ENCODE data around the gene SGCD. TPM values are rescaled to one million over a fixed set of nuclear protein-coding genes. Genes with fewer than 3 reads are reported as not detected.

SGCD gene
- total and polyA plus RNA-seq, 3 donors from 2014 or later: 2.8 to 6.1 (median 5.0) TPM

DNA sequence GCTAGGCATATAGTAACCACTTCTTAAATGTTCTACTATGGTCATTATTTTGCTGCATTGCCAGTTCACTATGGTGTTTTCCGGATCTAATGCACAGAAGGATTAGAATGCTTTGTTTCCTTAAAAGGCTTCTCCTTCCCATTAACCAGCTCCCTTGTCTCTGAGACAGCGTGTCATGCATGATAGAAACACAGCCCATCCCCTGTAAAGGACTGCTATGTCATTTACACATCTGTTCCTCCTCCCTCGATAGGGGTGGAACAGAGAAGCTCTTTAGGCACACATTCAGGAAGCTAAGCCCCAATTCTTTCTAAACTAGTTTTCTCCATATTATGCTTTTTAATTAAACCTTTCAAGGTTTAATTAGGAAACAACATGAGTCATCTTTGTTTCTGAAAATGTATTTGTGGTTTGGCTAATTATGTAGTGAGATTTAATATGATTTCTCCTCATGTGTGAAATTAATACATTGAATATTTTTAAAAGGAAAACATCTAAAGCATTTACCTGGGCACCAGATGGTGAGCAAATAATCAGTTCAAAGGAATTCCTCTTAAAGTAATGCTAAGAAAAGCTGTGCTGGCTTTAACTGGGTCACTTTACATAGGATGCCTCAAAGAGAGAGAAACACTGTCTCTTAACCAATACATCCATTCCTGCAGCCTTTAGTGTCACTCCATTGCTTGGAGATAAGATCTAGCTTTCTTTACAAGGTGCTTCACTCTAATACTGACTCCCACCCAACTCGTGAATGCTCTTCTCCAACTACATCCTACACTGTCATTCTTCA is 389.8 kb downstream of the SGCD start:
- TF ChIP-seq, protein P1, sequence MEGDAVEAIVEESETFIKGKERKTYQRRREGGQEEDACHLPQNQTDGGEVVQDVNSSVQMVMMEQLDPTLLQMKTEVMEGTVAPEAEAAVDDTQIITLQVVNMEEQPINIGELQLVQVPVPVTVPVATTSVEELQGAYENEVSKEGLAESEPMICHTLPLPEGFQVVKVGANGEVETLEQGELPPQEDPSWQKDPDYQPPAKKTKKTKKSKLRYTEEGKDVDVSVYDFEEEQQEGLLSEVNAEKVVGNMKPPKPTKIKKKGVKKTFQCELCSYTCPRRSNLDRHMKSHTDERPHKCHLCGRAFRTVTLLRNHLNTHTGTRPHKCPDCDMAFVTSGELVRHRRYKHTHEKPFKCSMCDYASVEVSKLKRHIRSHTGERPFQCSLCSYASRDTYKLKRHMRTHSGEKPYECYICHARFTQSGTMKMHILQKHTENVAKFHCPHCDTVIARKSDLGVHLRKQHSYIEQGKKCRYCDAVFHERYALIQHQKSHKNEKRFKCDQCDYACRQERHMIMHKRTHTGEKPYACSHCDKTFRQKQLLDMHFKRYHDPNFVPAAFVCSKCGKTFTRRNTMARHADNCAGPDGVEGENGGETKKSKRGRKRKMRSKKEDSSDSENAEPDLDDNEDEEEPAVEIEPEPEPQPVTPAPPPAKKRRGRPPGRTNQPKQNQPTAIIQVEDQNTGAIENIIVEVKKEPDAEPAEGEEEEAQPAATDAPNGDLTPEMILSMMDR (IDR thresholded peaks at IDR 0.05): no peak
- no peak for TF ChIP-seq POLR2A (IDR thresholded peaks at IDR 0.05)
- Histone ChIP-seq H3K4me3 (no peak overlapping the region), H3K9me3 (no peaks in the 10 kb centered on the region), H3K4me1 (no peaks in the 10 kb centered on the region), H3K36me3 (ENCODE audit: low read depth, missing control alignments) (no peaks in the 10 kb centered on the region), H3K27me3 (no peaks in the 10 kb centered on the region), H3K27ac (no peak overlapping the region)
- intact Hi-C loops (cut with DNase I; ENCODE audit: low total_unique reads): no loop called here
- no peak for DNase-seq
- 69 to 84% methylated on average over 4 of the region's 4 CpGs for WGBS, 2 donors

DNA sequence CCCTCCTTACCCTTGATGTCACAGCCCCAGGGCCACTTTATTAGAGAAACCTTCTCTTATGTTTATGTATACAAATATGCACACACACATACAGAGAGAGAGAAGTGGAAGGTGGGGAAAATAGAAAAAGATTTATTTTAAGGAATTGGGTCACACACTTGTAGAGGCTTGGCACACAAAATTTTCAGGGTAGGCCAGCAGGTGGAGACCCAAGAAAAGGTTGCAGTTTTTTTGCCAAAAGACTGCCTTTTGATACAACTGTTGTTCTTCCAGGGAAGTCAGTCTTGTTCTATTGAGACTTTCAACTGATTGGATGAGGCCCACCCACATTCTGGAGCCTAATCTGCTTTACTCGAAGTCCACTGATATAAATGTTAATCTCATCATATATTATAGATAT is 392.0 kb downstream of the SGCD start:
- DNase-seq: no peak
- 87 to 91% methylated on average over 1 of the region's 1 CpG for WGBS, 2 donors
- no peaks in the 10 kb centered on the region for H3K27me3 ChIP-seq
- H3K36me3 ChIP-seq (ENCODE audit: low read depth, missing control alignments): no peaks in the 10 kb centered on the region
- H3K9me3 ChIP-seq: no peaks in the 10 kb centered on the region
- no peak overlapping the region for H3K27ac ChIP-seq
- no peak overlapping the region for H3K4me3 ChIP-seq
- TF ChIP-seq POLR2A (IDR thresholded peaks at IDR 0.05): no peak
- TF ChIP-seq, protein P1 (IDR thresholded peaks at IDR 0.05): no peak
- no peaks in the 10 kb centered on the region for H3K4me1 ChIP-seq
- intact Hi-C loops (cut with DNase I; ENCODE audit: low total_unique reads): no loop called here

DNA sequence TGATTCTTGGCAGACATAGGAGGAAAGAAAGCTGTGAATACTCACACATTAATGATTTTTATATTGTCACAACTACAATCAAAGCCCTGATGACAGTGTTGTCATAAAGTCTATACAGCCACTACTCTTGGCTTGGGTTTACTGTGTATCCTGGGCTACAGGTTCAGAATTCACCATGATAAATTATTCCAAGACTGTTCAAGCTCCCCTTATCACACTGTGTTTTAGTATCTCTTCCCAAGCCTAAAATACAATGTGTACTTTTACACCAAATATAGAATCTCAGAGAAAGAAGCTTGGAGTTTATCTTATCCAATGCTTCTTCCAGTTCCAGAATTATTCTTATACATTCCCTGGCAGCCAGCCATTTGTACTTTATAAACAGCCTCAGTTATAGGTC is 395.4 kb downstream of the SGCD start:
- intact Hi-C loops (cut with DNase I; ENCODE audit: low total_unique reads): no loop called here
- Histone ChIP-seq H3K36me3 (ENCODE audit: low read depth, missing control alignments) (no peaks in the 10 kb centered on the region), H3K9me3 (no peaks in the 10 kb centered on the region), H3K4me1 (no peaks in the 10 kb centered on the region), H3K27ac (no peak overlapping the region), H3K4me3 (no peak overlapping the region), H3K27me3 (no peaks in the 10 kb centered on the region)
- no peak for DNase-seq
- TF ChIP-seq POLR2A (IDR thresholded peaks at IDR 0.05): no peak
- TF ChIP-seq, protein P1 (IDR thresholded peaks at IDR 0.05): no peak

DNA sequence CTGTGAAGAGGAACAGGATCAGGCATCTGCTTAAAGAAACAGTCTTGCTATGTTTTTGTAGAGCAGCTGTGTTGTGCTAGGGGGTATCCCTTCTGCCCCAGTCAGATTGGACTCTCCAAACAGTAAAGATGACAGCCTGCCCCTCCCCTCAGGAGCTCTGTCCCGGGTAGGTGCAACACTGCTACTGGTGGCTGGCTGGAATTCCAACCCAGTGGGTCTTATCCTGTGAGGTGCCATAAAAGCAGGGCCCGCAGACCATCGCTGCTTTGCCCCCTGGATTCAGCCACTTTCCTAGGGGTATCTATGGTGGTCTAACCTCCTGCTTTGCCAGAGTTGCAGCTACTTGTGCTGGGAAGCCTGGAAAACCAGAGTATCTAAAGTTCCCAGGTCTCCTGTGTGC is 408.5 kb downstream of the SGCD start:
- H3K27ac ChIP-seq: no peak overlapping the region
- H3K27me3 ChIP-seq: no peaks in the 10 kb centered on the region
- WGBS, 2 donors: 40 to 83% methylated on average over 1 to 3 of the region's 3 CpGs
- TF ChIP-seq POLR2A (IDR thresholded peaks at IDR 0.05): no peak
- TF ChIP-seq, protein P1 (IDR thresholded peaks at IDR 0.05): no peak
- H3K4me1 ChIP-seq: no peaks in the 10 kb centered on the region
- no peaks in the 10 kb centered on the region for H3K9me3 ChIP-seq
- DNase-seq: no peak
- H3K36me3 ChIP-seq (ENCODE audit: low read depth, missing control alignments): no peaks in the 10 kb centered on the region
- intact Hi-C loops (cut with DNase I; ENCODE audit: low total_unique reads): no loop called here
- H3K4me3 ChIP-seq: no peak overlapping the region

DNA sequence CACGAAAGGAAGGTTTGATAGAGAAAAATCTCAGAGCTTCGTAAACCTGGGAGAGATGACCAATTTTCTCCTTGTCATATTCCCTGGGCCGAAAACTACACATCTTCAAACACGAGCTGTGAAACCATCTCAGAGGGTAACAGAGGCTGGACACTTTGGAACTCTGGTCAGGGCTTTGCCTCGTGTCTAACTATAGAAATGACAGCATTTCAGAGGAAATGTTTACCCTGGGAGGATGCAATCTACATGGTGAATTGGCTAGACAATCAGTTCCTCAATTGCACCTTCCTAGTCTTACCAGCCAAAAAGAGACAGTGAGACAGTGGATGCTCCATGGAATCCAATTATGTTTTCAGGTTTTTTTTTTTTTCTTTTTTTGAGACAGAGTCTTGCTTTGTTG is 414.6 kb downstream of the SGCD start:
- TF ChIP-seq, protein P1 (IDR thresholded peaks at IDR 0.05): no peak
- no peak for TF ChIP-seq POLR2A (IDR thresholded peaks at IDR 0.05)
- 86 to 91% methylated on average over 5 of the region's 5 CpGs for WGBS, 2 donors
- intact Hi-C loops (cut with DNase I; ENCODE audit: low total_unique reads): no loop called here

More for the DNA sequence above, 414.6 kb downstream of the SGCD start:
- no peak overlapping the region for H3K4me3 ChIP-seq
- no peaks in the 10 kb centered on the region for H3K4me1 ChIP-seq
- no peak for DNase-seq
- H3K9me3 ChIP-seq: no peaks in the 10 kb centered on the region
- no peaks in the 10 kb centered on the region for H3K27me3 ChIP-seq
- no peak overlapping the region for H3K27ac ChIP-seq
- H3K36me3 ChIP-seq (ENCODE audit: low read depth, missing control alignments): no peaks in the 10 kb centered on the region
